Subcutaneous abdominal adipose tissue (tissue), 5 donors: ENCODE measurements around the gene PIGM.

Experiments
- H3K27ac ChIP-seq: one replicate; pipeline ENCODE4 v1.7.0; 2013; ENCODE audit warnings: low read depth, mild to moderate bottlenecking, inconsistent platforms, low read length, moderate library complexity
- H3K27me3 ChIP-seq, 5 donors: one replicate each; pipeline ENCODE4 v1.7.0; 2013; ENCODE audit warnings: low read length in 5 of 5, inconsistent platforms in 1 of 5; ENCODE audit not compliant: control insufficient read depth in 5 of 5, insufficient read depth in 4 of 5
- H3K36me3 ChIP-seq, 5 donors: one replicate each; pipeline ENCODE4 v1.7.0; 2013; ENCODE audit warnings: low read length in 5 of 5; ENCODE audit not compliant: control insufficient read depth in 5 of 5, insufficient read depth in 5 of 5
- H3K4me1 ChIP-seq, 5 donors: one replicate each; pipeline ENCODE4 v1.7.0; 2013; ENCODE audit warnings: low read length in 5 of 5, mild to moderate bottlenecking in 3 of 5, moderate library complexity in 1 of 5; ENCODE audit not compliant: control insufficient read depth in 5 of 5, insufficient read depth in 5 of 5
- H3K4me3 ChIP-seq, 5 donors: one replicate each; pipeline ENCODE4 v1.7.0; 2013; ENCODE audit warnings: low read length in 5 of 5, low read depth in 1 of 5
- H3K9ac ChIP-seq, 5 donors: one replicate each; pipeline ENCODE4 v1.7.0; 2013; ENCODE audit warnings: low read length in 5 of 5, mild to moderate bottlenecking in 4 of 5, moderate library complexity in 3 of 5
- H3K9me3 ChIP-seq, 5 donors: one replicate each; pipeline ENCODE4 v1.7.0; 2013; ENCODE audit warnings: low read length in 5 of 5; ENCODE audit not compliant: control insufficient read depth in 5 of 5
- donor health status: healthy.
- donor health status: healthy.
- donor health status: healthy.
- donor health status: healthy.
- donor health status: healthy.

The PIGM gene

DNA sequence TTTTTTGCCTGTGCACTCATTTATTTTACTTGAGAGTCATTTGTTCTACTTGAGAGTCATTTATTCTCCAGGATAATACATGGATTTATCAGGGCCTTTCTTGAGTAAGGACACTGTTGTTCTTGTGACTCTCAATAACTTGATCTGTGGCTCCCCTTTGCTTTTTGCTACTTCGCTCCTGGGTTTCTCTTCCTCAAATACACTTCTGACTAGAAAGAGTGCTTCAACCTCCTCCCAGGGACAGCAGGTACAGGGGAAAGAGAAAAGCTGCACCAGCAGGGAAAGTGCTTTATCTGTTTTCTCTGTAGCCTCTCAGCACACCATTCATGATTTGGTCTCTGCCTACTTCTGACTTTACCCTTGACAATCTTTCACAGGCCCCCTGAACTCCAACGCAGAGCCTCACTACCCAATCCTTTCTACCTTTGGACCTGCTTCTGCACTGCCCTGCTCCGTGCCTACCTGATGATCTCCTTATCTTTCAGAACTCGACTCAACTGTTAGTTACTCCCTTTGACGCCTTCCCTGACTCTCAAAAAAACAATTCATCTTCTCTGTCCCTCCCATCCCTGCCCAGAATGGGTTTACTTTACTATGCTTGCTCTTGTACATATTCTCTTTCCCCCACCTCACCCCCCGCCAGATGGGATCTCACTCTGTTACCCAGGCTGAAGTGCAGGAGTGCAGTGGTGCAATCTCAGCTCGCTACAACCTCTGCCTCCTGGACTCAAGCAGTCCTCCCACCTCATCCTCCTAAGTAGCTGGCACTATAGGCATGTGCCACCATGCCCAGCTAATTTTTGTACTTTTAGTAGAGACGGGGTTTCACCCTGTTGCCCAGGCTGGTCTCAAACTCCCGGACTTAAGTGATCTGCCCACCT is 15.6 kb upstream of the PIGM start:
- Histone ChIP-seq H3K27me3 (peaks cover 0 to 4% (median under 1%) of the 10 kb centered on the region in 5 donors), H3K36me3 (no peaks in the 10 kb centered on the region), H3K9me3 (no peaks in the 10 kb centered on the region), H3K4me3 (peak overlapping the region in 1 of 5 donors; percentile 26), H3K4me1 (peaks cover 0 to 10% (median 8%) of the 10 kb centered on the region in 5 donors), H3K9ac (peak overlapping the region in 1 of 5 donors; percentile 37), H3K27ac (no peak overlapping the region)

DNA sequence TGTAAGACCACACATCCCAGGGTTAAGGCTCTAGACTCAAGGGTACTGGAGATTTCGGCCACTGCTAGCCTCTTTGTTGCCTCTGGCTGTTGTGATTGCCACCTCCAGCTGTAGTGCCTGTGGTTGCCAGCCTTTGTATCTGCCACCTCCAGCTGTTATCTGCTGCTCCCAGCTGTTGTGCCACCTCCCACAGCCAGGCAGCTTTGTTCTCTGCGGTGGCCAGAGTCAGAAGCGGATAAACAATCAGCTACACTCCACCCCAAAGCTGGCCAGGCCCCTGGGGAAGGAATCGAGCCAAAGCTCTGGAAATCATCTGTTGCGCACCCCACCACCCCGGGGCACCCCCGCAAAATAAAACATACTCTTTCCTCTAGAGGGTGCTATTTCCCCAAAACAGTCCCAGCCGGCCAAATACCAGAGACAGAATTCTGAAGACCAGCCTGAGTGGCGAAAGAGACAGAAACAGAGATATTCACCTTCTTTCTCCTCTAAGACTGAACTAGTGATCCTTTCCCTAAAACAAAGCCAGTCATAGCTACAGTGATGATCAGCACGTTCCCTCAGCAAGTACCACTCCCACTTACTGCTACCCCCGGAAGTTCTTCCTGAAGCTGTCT is 14.8 kb upstream of the PIGM start:
- no peak overlapping the region for H3K27ac ChIP-seq
- peak overlapping the region in 1 of 5 donors; percentile 37 for H3K9ac ChIP-seq
- no peaks in the 10 kb centered on the region for H3K36me3 ChIP-seq
- peaks cover 0 to 6% (median 0%) of the 10 kb centered on the region in 5 donors for H3K27me3 ChIP-seq
- H3K4me3 ChIP-seq = peak overlapping the region in 1 of 5 donors; percentile 26
- no peaks in the 10 kb centered on the region for H3K9me3 ChIP-seq
- H3K4me1 ChIP-seq = peaks cover 0 to 10% (median 8%) of the 10 kb centered on the region in 5 donors

- H3K27ac ChIP-seq = no peak overlapping the region
- H3K9me3 ChIP-seq = no peaks in the 10 kb centered on the region
- no peak overlapping the region for H3K9ac ChIP-seq
- H3K36me3 ChIP-seq = no peaks in the 10 kb centered on the region
- H3K4me3 ChIP-seq = no peak overlapping the region
- H3K4me1 ChIP-seq = peaks cover 0 to 10% (median 8%) of the 10 kb centered on the region in 5 donors
- peaks cover 0 to 6% (median 0%) of the 10 kb centered on the region in 5 donors for H3K27me3 ChIP-seq
Observed at GRCh38 chr1:160045653-160046052, 13.9 kb upstream of the PIGM start.

- H3K4me3 ChIP-seq = no peak overlapping the region
- H3K36me3 ChIP-seq = no peaks in the 10 kb centered on the region
- H3K9me3 ChIP-seq = no peaks in the 10 kb centered on the region
- peaks cover 0 to 6% (median 0%) of the 10 kb centered on the region in 5 donors for H3K27me3 ChIP-seq
- no peak overlapping the region for H3K9ac ChIP-seq
- peaks cover 0 to 10% (median 8%) of the 10 kb centered on the region in 5 donors for H3K4me1 ChIP-seq
- H3K27ac ChIP-seq = no peak overlapping the region
Observed at GRCh38 chr1:160043543-160043942, 11.8 kb upstream of the PIGM start.

GRCh38 chr1:160040476-160040875 is 8.7 kb upstream of the PIGM start:
- Histone ChIP-seq H3K36me3 (no peaks in the 10 kb centered on the region), H3K27me3 (peaks cover 0 to 6% (median 0%) of the 10 kb centered on the region in 5 donors), H3K9me3 (no peaks in the 10 kb centered on the region), H3K4me3 (no peak overlapping the region), H3K27ac (no peak overlapping the region), H3K9ac (no peak overlapping the region), H3K4me1 (no peaks in the 10 kb centered on the region)

GRCh38 chr1:160032165-160032820 is 503 bp upstream of the PIGM start:
- peak overlapping the region; percentile 69 to 89 (median 85) for H3K9ac ChIP-seq
- H3K27ac ChIP-seq = peak overlapping the region; percentile 66
- H3K36me3 ChIP-seq = no peaks in the 10 kb centered on the region
- H3K4me3 ChIP-seq = peak overlapping the region; percentile 95 to 98 (median 97)
- no peaks in the 10 kb centered on the region for H3K9me3 ChIP-seq
- H3K27me3 ChIP-seq = no peaks in the 10 kb centered on the region
- peaks cover 7 to 29% (median 25%) of the 10 kb centered on the region in 5 donors for H3K4me1 ChIP-seq

GRCh38 chr1:160030657-160031364 is 979 bp downstream of the PIGM start:
- no peaks in the 10 kb centered on the region for H3K36me3 ChIP-seq
- peak overlapping the region; percentile 0 for H3K27ac ChIP-seq
- H3K9me3 ChIP-seq = no peaks in the 10 kb centered on the region
- no peaks in the 10 kb centered on the region for H3K27me3 ChIP-seq
- H3K4me1 ChIP-seq = peaks cover 7 to 29% (median 25%) of the 10 kb centered on the region in 5 donors
- peak overlapping the region; percentile 63 to 89 (median 85) for H3K9ac ChIP-seq
- H3K4me3 ChIP-seq = peak overlapping the region; percentile 95 to 98 (median 97)

GRCh38 chr1:160028426-160028825 is 3.4 kb downstream of the PIGM start:
- Histone ChIP-seq H3K4me1 (peaks cover 7 to 47% (median 41%) of the 10 kb centered on the region in 5 donors), H3K9me3 (no peaks in the 10 kb centered on the region), H3K36me3 (no peaks in the 10 kb centered on the region), H3K27me3 (no peaks in the 10 kb centered on the region), H3K9ac (no peak overlapping the region), H3K4me3 (no peak overlapping the region), H3K27ac (no peak overlapping the region)

DNA sequence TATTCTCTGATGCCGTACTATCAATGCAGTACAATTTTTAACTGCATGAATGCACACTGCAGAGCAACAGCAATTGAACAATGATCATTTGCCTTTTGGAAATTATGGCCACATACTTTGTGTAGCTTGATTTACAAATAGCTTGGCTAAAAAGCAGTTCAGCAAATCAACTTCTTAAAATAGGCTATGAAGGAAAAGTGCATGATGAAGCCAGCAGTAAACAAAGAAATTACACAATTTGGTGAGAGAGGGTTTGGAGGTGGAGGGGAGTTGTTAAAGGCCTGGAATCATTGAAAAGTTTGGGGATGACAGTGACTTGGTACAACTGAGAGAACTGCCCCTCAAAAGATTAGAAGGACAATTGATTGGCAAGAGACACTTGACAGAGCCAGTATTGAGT is 6.5 kb downstream of the PIGM start:
- Histone ChIP-seq H3K4me1 (peaks cover 0 to 27% (median 21%) of the 10 kb centered on the region in 5 donors), H3K9me3 (no peaks in the 10 kb centered on the region), H3K27ac (no peak overlapping the region), H3K9ac (no peak overlapping the region), H3K27me3 (no peaks in the 10 kb centered on the region), H3K36me3 (no peaks in the 10 kb centered on the region), H3K4me3 (no peak overlapping the region)
